Activated CD8-positive, alpha-beta memory T cell treated with anti-CD3 and anti-CD28 coated beads, Interleukin-2, amount 50 U/mL, for 4 hours (primary cell): Measurements from ENCODE around the gene PRSS1.
"Not testable (repeated sequence)": the region's sequence is repeated elsewhere in the genome, so short reads cannot be mapped to it uniquely, and the experiment has no call there.

Experiments
- DNase-seq: peaks from one replicate; pipeline ENCODE4 v3.0.0-alpha.2; 2020

The PRSS1 gene

GRCh38 chr7:142775351-142776115 lies 26.3 kb downstream of the PRSS1 start:
- DNase-seq = not testable (repeated sequence)

DNA sequence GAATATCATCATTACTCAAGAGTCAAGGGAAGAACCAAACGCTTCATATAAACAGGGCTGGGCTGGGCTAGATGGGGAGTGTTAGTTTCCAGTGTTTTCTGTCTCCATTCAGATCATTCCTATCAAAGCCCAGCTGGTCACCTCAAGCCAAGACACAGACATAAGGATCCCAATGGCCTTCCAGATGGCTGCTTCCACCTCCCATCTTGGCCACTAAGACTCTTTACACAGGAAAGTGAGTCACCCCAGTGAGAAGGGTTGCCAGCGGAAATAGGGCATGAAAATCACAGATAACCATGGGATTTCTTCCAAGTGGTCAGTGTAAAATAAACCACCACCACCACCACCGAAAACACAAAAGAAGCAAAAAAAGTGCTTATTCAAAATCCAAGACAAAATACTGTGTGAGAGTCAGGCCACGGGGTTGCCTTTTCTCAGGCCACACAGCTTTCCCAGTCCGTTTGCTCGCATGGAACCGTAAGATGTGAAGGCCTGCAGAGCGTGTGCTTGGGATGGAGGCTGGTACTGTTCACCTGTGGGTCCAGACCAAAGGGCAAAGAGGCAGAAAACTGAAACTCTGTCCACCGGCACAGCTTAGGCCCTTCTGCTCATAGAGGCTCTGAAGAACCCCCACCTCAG lies 27.1 kb downstream of the PRSS1 start:
- DNase-seq = no peak

GRCh38 chr7:142776845-142777225 lies 27.6 kb downstream of the PRSS1 start:
- not testable (repeated sequence) for DNase-seq

DNA sequence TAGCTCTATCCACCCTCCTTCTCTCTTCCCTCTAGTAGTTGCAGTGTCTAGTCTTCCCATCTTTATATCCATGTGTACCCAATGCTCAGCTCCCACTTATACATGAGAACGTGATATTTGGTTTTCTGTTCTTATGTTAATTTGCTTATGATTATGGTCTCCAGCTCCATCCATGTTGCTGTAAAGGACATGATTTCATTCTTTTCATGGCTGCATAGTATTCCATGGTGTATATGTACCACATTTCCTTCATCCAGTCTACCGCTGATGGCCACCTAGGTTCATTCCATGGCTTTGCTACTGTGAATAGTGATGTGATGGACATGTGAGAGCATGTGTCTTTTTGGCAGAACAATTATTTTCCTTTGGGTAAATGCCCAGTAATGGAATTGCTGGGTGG lies 28.0 kb downstream of the PRSS1 start:
- no peak for DNase-seq

GRCh38 chr7:142782922-142783900 lies 33.9 kb downstream of the PRSS1 start:
- DNase-seq = peak; percentile 77

GRCh38 chr7:142784096-142784495 lies 34.8 kb downstream of the PRSS1 start:
- no peak for DNase-seq

DNA sequence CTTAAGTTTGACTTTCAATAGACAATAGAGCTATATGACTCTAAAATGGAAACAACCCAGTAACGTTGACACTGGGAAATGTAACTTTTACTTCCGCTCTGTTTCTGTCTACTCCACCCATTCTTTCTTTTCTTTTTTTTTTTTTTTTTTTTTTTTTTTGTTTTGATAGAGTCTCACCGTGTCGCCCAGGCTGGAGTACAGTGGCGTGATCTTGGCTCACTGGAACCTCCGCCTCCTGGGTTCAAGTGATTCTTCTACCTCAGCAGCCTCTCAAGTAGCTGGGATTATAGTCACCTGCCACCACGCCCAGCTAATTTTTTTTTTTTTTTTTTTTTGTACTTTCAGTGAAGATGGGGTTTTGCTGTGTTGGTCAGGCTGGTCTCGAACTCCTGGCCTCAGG lies 35.4 kb downstream of the PRSS1 start:
- peak; percentile 25 for DNase-seq

GRCh38 chr7:142785841-142786250 lies 36.6 kb downstream of the PRSS1 start:
- DNase-seq = peak; percentile 74

- DNase-seq = peak; percentile 21
Measured at GRCh38 chr7:142787034-142787768, 37.9 kb downstream of the PRSS1 start.

- no peak for DNase-seq
Measured at GRCh38 chr7:142787783-142788182, 38.5 kb downstream of the PRSS1 start.

DNA sequence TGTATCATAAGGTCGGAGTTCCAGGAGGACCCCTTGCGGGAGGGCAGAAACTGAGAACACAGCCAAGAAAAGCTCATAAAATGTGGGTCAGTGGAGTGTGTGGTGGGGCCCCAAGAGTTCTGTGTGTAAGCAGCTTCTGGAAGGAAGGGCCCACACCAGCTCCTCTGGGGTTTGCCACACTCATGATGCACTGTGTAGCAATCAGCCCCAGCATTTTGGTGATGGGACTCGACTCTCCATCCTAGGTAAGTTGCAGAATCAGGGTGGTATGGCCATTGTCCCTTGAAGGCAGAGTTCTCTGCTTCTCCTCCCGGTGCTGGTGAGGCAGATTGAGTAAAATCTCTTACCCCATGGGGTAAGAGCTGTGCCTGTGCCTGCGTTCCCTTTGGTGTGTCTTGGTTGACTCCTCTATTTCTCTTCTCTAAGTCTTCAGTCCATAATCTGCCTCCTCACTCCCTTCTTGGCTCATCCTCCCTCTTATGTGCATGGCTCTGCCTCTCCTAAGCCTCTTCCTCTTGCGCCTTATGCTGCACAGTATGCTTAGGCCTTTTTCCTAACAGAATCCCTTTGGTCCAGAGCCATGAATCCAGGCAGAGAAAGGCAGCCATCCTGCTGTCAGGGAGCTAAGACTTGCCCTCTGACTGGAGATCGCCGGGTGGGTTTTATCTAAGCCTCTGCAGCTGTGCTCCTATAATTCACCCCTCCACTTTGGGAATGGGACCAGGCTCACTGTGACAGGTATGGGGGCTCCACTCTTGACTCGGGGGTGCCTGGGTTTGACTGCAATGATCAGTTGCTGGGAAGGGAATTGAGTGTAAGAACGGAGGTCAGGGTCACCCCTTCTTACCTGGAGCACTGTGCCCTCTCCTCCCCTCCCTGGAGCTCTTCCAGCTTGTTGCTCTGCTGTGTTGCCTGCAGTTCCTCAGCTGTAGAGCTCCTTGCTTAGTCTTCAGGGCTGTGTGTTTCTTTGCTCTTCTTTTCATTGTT lies 39.3 kb downstream of the PRSS1 start:
- DNase-seq = peak; percentile 33

DNA sequence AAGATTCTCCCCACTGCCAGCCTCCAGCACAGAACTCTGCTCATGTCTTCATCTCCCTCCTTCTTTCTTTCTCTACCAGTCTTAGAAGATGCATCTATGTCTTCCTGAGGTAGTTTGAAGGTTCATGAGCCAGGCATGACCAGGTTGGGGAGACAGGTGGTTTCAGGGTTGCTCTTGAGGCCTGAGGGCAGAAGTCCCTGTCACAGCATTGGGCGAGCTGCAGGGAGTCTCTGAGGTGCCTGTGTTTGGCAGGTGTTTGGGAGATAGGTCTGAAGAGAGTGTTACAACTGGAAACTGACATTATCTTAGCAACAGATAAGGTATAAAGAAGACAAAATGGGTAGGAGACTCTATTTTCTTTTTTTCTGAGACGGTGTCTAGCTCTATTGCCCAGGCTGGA lies 40.2 kb downstream of the PRSS1 start:
- peak; percentile 25 for DNase-seq

DNA sequence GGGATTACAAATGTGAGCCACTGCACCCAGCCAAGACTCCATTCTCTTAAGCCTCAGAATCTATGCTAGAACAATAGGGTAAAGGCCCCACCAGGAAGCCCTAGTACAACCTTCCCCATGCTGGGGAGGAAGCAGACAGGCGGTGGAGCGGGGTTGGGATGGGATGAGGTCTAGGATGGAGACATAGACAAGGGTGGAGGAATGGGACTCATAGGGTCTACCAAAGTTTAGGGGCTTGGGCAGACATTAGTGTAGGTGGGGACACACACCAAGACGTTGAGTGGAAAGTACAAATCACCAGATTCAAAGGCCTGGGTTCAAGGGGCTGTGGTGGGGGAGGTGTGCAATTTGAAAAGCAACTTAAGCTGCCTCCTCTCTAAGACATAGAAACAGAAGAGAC lies 40.8 kb downstream of the PRSS1 start:
- peak; percentile 54 for DNase-seq

GRCh38 chr7:142790555-142790954 lies 41.3 kb downstream of the PRSS1 start:
- DNase-seq = no peak

DNA sequence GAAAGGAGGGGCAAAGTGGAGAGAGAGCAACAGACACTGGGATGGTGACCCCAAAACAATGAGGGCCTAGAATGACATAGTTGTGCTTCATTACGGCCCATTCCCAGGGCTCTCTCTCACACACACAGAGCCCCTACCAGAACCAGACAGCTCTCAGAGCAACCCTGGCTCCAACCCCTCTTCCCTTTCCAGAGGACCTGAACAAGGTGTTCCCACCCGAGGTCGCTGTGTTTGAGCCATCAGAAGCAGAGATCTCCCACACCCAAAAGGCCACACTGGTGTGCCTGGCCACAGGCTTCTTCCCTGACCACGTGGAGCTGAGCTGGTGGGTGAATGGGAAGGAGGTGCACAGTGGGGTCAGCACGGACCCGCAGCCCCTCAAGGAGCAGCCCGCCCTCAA lies 42.2 kb downstream of the PRSS1 start:
- peak; percentile 19 for DNase-seq

DNA sequence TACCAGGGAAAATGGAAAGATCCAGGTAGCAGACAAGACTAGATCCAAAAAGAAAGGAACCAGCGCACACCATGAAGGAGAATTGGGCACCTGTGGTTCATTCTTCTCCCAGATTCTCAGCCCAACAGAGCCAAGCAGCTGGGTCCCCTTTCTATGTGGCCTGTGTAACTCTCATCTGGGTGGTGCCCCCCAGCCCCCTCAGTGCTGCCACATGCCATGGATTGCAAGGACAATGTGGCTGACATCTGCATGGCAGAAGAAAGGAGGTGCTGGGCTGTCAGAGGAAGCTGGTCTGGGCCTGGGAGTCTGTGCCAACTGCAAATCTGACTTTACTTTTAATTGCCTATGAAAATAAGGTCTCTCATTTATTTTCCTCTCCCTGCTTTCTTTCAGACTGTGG lies 42.9 kb downstream of the PRSS1 start:
- peak; percentile 18 for DNase-seq

- DNase-seq = no peak
Measured at GRCh38 chr7:142792593-142792992, 43.3 kb downstream of the PRSS1 start.

DNA sequence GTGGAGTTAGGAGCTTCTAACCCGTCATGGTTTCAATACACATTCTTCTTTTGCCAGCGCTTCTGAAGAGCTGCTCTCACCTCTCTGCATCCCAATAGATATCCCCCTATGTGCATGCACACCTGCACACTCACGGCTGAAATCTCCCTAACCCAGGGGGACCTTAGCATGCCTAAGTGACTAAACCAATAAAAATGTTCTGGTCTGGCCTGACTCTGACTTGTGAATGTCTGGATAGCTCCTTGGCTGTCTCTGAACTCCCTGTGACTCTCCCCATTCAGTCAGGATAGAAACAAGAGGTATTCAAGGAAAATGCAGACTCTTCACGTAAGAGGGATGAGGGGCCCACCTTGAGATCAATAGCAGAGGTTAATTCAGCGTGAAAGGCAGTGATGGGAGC lies 43.9 kb downstream of the PRSS1 start:
- no peak for DNase-seq

DNA sequence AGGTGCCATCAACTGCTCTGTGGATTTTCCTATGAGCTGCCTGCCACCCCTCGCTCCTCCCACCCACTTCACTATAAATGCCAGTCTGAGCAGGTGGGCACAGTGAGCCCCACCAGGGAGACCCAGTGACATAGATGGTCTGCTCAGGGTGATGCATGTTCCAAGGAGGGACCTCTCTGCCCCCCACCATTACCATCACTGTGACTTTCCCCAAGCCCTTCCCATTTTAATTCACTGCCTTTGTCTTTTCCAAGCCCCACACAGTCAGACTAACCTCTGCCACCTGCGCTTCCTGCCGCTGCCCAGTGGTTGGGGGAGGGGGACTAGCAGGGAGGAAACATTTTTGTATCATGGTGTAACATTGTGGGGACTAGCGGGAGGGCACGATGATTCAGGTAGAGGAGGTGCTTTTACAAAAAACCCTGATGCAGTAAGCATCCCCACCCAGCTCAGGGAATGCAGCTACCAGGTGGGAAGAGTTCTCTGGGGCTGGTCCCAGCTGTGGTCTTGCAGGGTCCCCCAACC lies 46.1 kb downstream of the PRSS1 start:
- DNase-seq = peak; percentile 73

DNA sequence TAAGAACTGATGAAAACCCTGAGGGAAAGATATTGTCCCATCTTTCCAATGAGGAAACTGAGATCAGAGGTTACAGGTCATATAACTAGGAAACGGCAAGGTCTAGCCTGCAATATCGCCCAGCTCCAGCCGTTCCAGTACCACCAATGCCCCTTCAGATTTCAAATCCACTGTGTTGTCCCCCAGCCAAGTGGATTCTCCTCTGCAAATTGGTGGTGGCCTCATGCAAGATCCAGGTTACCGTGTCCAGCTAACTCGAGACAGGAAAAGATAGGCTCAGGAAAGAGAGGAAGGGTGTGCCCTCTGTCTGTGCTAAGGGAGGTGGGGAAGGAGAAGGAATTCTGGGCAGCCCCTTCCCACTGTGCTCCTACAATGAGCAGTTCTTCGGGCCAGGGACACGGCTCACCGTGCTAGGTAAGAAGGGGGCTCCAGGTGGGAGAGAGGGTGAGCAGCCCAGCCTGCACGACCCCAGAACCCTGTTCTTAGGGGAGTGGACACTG lies 46.8 kb downstream of the PRSS1 start:
- no peak for DNase-seq
